C4-2B (cell line): Measurements from ENCODE around the gene CACTIN.
"Not testable (repeated sequence)": the region's sequence is repeated elsewhere in the genome, so short reads cannot be mapped to it uniquely, and the experiment has no call there.

Source experiments
- H3K27ac ChIP-seq: fragments of 450-650 bp; 2 replicates; pipeline ENCODE4 v1.5.1; 2017
- ZFX ChIP-seq: fragments of 450-650 bp; IDR thresholded peaks from 2 replicates; pipeline ENCODE4 v1.6.1; 2017
- TF ChIP-seq, protein P1 (sequence below): fragments of 450-650 bp; conservative IDR thresholded peaks from 2 replicates; pipeline ENCODE4 v1.5.1; 2017; ENCODE audit warnings: mild to moderate bottlenecking

The CACTIN gene

DNA sequence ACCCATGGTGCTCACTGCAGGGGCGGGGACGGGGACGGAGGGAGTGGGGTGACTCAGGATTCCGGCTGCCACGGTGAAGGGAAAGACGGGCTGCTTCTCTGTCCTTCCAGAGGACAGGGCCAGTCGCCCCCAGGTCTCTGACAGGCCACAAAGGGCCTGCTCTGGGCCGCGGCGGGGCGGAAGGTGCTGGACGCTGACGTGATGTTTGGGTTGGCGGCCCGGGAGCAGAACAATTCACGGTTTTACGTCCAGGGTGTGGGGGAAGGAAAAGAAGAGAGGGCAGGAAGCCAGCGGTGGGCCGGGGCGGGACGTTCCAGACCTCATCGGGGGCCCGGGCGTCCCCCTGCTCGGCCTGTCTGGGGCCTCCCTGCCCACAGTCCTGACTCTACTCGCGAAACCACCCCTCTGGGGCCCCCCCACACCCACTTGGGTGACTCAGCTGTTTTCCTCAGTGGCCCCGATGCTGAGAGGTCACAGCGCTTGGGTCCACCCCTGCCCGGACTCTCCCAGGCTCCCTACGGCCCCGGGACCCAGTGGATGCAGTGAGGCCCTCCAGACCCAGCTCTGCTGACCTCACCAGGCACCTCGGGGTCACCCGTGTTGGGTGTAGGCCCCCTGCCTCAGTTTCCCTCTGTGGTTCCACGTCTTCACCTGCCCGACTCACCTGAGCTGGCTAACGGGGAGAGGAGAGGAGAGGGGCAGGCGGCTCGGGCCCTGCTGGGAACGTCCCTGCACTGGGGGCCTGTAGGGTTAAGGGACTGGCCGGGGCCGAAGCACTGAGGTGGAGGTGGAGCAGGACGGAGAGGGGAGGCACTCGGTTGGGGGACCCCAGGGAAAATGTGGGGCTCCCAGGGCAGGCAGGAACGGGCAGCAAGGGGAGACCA lies 44.4 kb upstream of the CACTIN start:
- no peak overlapping the region for H3K27ac ChIP-seq
- TF ChIP-seq, protein P1, sequence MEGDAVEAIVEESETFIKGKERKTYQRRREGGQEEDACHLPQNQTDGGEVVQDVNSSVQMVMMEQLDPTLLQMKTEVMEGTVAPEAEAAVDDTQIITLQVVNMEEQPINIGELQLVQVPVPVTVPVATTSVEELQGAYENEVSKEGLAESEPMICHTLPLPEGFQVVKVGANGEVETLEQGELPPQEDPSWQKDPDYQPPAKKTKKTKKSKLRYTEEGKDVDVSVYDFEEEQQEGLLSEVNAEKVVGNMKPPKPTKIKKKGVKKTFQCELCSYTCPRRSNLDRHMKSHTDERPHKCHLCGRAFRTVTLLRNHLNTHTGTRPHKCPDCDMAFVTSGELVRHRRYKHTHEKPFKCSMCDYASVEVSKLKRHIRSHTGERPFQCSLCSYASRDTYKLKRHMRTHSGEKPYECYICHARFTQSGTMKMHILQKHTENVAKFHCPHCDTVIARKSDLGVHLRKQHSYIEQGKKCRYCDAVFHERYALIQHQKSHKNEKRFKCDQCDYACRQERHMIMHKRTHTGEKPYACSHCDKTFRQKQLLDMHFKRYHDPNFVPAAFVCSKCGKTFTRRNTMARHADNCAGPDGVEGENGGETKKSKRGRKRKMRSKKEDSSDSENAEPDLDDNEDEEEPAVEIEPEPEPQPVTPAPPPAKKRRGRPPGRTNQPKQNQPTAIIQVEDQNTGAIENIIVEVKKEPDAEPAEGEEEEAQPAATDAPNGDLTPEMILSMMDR, result no peak
- no peak for TF ChIP-seq ZFX

DNA sequence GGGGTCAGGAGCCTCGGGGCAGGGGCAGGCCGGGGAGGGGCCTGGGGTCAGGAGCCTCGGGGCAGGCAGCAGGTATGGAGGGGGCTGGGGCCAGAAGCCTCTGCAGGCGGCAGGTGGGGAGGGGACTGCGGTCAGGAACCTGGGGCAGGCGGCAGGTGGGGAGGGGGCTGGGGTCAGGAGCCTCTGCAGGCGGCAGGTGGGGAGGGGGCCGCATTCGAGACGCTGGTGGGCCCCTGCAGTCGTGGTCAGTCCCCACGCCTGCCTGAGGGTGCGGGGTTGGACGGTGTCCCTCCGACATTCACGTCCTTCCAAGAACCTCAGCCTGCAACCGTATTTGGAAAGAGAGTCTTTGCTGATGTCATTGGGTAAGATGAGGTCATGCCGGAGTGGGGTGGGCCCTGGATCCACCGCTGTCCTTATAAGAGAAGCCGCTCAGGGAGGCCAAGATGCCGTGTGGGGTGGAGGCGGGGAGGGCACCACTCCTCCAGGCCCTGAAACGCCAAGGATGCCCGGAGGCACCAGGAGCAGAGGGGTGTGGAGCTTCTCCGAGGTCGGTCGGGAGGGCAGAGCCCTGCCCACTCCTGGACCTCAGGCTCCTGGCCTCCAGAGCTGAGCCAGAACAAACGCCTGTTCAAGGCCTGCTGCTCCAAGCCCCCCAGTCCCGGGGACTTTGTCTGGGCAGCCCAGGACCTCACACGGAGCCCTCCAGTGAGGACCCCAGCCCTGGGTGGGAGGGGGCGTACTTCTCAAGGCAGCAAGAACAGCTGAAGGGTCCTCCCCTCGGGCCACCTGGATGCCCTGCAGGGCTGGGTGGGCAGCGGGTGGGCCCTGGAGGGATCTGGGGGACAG lies 43.6 kb upstream of the CACTIN start:
- TF ChIP-seq, protein P1, result no peak
- no peak for TF ChIP-seq ZFX
- H3K27ac ChIP-seq, result no peak overlapping the region

DNA sequence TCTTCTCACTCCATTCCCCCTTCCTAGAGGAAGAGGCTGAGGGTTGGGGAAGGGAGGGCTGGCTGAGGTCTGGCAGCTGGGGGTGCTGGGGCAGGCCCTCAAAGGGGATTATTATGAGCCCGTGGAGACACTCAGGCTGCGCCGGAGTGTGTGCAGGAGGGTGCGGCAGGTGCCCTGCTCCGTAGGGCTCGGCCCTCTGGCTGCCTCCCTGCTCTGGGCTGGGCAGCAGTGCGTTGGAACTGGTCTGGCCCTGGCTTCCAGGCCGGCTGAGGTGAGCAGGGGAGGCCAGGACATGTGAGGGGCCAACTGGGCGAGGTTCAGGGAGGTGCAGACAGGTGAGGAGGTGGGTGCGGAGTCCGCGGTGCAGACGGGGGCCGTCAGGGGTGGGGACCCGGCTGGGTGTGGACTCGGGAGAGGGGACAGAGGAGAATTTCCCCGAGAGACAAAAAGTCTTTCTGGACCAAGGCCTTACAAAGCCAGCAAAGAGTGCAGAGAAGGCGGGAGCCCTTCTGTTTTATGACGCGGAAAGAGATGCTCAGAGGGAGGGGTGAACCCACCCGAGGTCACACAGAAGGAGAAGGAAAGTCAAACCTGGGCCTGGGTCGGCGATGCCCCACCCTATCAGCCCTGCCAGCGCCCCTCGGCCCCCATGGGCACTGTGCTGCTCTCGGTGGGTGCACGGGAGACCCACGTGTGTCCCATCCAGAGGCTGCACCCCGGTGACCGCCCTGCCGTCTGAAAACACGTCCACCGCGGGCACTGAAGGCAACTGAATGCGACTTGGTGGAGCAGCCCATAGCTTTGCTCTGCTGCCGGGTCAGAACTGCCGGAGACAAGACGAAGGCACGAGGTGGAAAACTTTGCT lies 42.7 kb upstream of the CACTIN start:
- no peak for TF ChIP-seq ZFX
- TF ChIP-seq, protein P1, result no peak
- no peak overlapping the region for H3K27ac ChIP-seq

DNA sequence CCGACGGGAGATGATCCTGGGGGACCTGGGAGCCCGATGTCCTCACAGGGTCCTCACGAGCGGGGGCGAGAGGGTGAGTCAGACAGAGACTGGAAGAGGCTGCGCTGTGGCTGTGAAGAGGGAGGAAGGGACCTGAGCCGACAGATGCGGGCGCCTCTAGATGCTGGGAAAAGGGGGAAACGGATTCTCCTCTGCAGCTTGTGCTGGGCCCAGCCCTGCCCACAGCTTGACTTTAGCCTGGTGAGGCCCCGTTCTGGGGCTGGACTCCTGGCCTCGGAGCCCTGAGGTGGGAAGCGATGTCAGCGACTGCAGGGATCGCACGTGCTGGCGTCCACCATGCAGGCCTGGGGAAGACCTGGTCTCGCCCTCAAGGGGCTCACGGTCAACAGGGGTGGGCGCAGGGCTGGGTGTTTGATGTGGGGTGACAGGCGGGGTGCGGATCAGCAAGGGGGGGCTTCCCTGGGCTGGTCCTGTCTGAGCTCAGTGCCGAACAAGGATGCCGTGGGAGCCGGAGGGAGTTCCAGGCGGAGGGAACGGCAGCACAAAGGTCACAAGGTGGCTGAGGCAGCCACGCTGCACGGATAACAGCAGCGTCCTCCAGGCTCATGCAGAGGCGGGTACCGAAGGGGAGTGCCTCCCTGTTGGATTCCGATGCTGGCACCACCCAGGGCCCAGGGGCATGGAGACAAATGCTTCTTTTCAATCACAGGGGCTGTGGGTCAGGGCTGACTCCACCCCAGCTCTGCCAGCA lies 41.9 kb upstream of the CACTIN start:
- TF ChIP-seq, protein P1, result no peak
- no peak for TF ChIP-seq ZFX
- H3K27ac ChIP-seq, result no peak overlapping the region

DNA sequence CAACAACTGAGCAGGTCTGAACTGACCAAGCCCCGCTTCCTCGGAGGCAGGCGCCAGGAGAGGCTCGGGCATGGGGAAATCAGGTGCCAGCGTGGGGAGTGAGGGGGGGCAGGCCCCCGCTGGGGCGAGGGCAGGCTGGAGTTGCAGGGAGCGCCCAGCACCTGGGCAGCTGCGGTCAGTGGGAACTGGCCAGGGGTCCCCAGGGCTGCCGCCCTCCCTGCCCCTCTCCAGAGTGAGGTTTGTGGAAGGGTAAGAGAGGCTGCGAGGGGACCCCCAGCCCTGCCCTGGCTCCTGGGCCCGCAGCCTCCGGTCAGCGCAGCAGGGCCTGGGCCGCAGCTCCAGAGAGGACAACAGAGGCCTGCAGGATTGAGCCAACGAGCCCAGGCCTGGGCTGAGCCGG lies 41.2 kb upstream of the CACTIN start:
- TF ChIP-seq, protein P1, result no peak
- TF ChIP-seq ZFX, result no peak
- H3K27ac ChIP-seq, result no peak overlapping the region

DNA sequence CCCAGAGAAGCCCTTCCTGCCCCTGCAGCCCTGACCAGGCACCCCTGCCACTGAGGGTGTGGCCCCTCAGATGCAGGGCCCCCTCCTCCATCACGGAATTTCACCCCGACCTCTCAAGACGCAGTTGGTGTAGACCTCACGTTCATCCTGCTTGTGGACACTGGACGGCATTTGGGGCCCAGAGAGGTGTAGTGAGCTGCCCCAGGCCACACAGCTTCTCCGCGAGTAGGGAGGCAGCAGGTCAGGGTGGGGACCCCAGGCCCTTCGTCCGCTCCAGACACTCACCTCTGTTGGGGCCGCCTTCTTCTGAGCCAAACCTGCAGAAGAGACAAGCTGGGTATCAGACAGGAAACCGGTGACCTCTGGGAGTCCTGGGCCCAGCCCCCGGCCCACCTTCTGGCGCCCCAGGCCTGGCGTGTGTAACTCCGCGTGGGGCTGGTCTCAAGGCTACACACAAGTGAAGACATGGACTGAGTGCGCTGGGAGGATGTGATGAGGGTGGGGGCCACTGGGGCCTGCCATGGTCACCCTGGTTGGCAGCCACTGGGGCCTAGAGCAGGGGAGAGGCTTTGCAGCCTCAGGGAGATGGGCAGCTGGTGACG lies 40.5 kb upstream of the CACTIN start:
- TF ChIP-seq, protein P1, result no peak
- TF ChIP-seq ZFX, result no peak
- no peak overlapping the region for H3K27ac ChIP-seq

GRCh38 chr19:3666545-3666856 lies 39.9 kb upstream of the CACTIN start:
- not testable (repeated sequence) for H3K27ac ChIP-seq
